WI38 (cell line): ENCODE results near the gene ARHGEF2.
A peak's percentile ranks its signal among the peaks of the same experiment; 100 is the strongest.

Experiments used
- H3K4me3 ChIP-seq: 2 replicates; pipeline ENCODE4 v1.5.1; 2011; ENCODE audit warnings: low read depth, mild to moderate bottlenecking, control low read depth, low read length
- CTCF ChIP-seq: IDR thresholded peaks from 2 replicates; pipeline ENCODE4 v1.5.1; 2012; ENCODE audit warnings: low read depth, mild to moderate bottlenecking, control low read depth, low read length

The ARHGEF2 gene

GRCh38 chr1:155918660-155919059 is 59.7 kb downstream of the ARHGEF2 start:
- no peak for TF ChIP-seq CTCF
- no peak overlapping the region for H3K4me3 ChIP-seq

GRCh38 chr1:155913969-155914757 is 64.2 kb downstream of the ARHGEF2 start:
- no peak for TF ChIP-seq CTCF

GRCh38 chr1:155912056-155912536 is 66.3 kb downstream of the ARHGEF2 start:
- H3K4me3 ChIP-seq = no peak overlapping the region
- no peak for TF ChIP-seq CTCF

More at GRCh38 chr1:155913969-155914757, 64.2 kb downstream of the ARHGEF2 start:
- H3K4me3 ChIP-seq = no peak overlapping the region

GRCh38 chr1:155911156-155912055 is 66.9 kb downstream of the ARHGEF2 start, which contains the start of gene RIT1:
Gene RIT1 (minus strand): TSS chr1:155911349. CDS start chr1:155910761, 588 bp downstream.
- H3K4me3 ChIP-seq = peak within 1 kb of the TSS; percentile 85
- TF ChIP-seq CTCF = no peak

GRCh38 chr1:155910621-155911121 is 67.7 kb downstream of the ARHGEF2 start:
- TF ChIP-seq CTCF = no peak
- peak overlapping the region; percentile 85 for H3K4me3 ChIP-seq

GRCh38 chr1:155909894-155910293 is 68.5 kb downstream of the ARHGEF2 start:
- peak overlapping the region; percentile 85 for H3K4me3 ChIP-seq
- TF ChIP-seq CTCF = no peak
